ENCODE measurements around the gene TXNRD2. TPM values are rescaled to one million over a fixed set of nuclear protein-coding genes. Genes with fewer than 3 reads are reported as not detected.

TXNRD2 gene
- total RNA-seq, 1 experiment from 2014 or later = 22.9 TPM

- Histone ChIP-seq H4K5ac (ENCODE audit: insufficient read length, low read depth, low read length) (no peak overlapping the region), H2BK120ac (ENCODE audit: low read depth, low read length, poor library complexity, severe bottlenecking) (no peak overlapping the region), H2AK5ac (ENCODE audit: insufficient read length, low read length) (no peak overlapping the region), H3K18ac (ENCODE audit: insufficient read length, low read depth, low read length) (no peak overlapping the region), H4K20me1 (ENCODE audit: control insufficient read depth, insufficient read depth, insufficient read length) (no peaks in the 10 kb centered on the region), H3K79me2 (ENCODE audit: insufficient read depth, low read length) (no peaks in the 10 kb centered on the region), H3K4ac (ENCODE audit: low read depth, low read length) (no peak overlapping the region), H3K9ac (ENCODE audit: extremely low read depth, insufficient read length, low read length) (no peak overlapping the region), H3K4me2 (ENCODE audit: insufficient read depth, insufficient read length, low read length) (no peak overlapping the region), H2BK5ac (ENCODE audit: insufficient read length, low read length) (no peak overlapping the region), H4K91ac (ENCODE audit: insufficient read length, low read depth, low read length) (no peak overlapping the region), H3K23me2 (ENCODE audit: insufficient read length, low read depth, low read length, poor library complexity, severe bottlenecking) (no peaks in the 10 kb centered on the region), H3K4me1 (ENCODE audit: insufficient read depth, low read length) (no peaks in the 10 kb centered on the region), H3K14ac (ENCODE audit: insufficient read depth, low read length) (no peak overlapping the region), H2BK12ac (ENCODE audit: insufficient read length, low read depth, low read length) (no peak overlapping the region), H3K27me3 (ENCODE audit: insufficient read depth, low read length) (no peaks in the 10 kb centered on the region), H2BK15ac (ENCODE audit: low read depth, low read length) (no peak overlapping the region), H3K23ac (ENCODE audit: insufficient read length, low read depth, low read length) (no peak overlapping the region), H3K56ac (ENCODE audit: insufficient read length, low read depth, low read length) (no peak overlapping the region), H2BK20ac (ENCODE audit: low read depth, low read length, poor library complexity, severe bottlenecking) (no peak overlapping the region), H2AFZ (ENCODE audit: low read length) (no peak overlapping the region), H4K8ac (replicated peaks; ENCODE audit: insufficient read length, low read depth, low read length) (no peak overlapping the region), H3K79me1 (ENCODE audit: insufficient read depth, low read depth, low read length, poor library complexity, severe bottlenecking) (no peaks in the 10 kb centered on the region), H3K27ac (ENCODE audit: insufficient read length, low read depth, low read length) (no peak overlapping the region), H3K9me3 (ENCODE audit: control insufficient read depth, low read depth, low read length) (no peaks in the 10 kb centered on the region), H3T11ph (ENCODE audit: low read length) (no peak overlapping the region)
- peaks cover 13% of the 10 kb centered on the region in 2 experiments for H3K4me1 Mint-ChIP-seq
- TF ChIP-seq CTCF (conservative IDR thresholded peaks at IDR 0.05) = no peak
- no peak overlapping the region for H3K4me3 Mint-ChIP-seq
- no peak for DNase-seq
- no peaks in the 10 kb centered on the region for H3K9me3 Mint-ChIP-seq
- no peak overlapping the region for H3K27ac Mint-ChIP-seq
- no peaks in the 10 kb centered on the region; the same call in 1 of the 2 replicates for H3K27me3 Mint-ChIP-seq (ENCODE audit: low read depth)
- no CpG with 5 or more reads among the region's 5 CpGs for WGBS (ENCODE audit: extremely low coverage, insufficient read length, low lambda C conversion rate)
- no peaks in the 10 kb centered on the region for H3K36me3 Mint-ChIP-seq (ENCODE audit: insufficient read depth in 1 of 3, low read depth in 3 of 3)
Observed at GRCh38 chr22:19863571-19863970, 78.0 kb downstream of the TXNRD2 start.
